IMR-90 (cell line): ENCODE data around the gene IFNE. TPM values are rescaled to one million over a fixed set of nuclear protein-coding genes. Genes with fewer than 3 reads are reported as not detected.
A peak's percentile ranks its signal among the peaks of the same experiment; 100 is the strongest.

Experiments used
- ATAC-seq: fragments of 200-7000 bp; cut with Tn5 transposase; 2 replicates; pipeline ENCODE4 v1.9.1; 2020; ENCODE audit warnings: low read depth, mild to moderate bottlenecking, moderate library complexity
- BruUV-seq: library from RNA; stranded (reverse); fragments of 400-500 nt; replicated peaks from 2 replicates; lab custom pipeline; 2021; lab: Mats Ljungman, UMichigan
- CTCF ChIA-PET: fragments of 300-600 bp; formaldehyde crosslinking; extraction: SDS; loops from one replicate; lab custom pipeline; 2021; ENCODE audit warnings: antibody characterized with exemption; lab: Yijun Ruan, JAX
- POLR2A ChIA-PET: fragments of 300-600 bp; sonication (Branson Sonifier 250); formaldehyde crosslinking; loops from one replicate; lab custom pipeline; 2022; ENCODE audit warnings: antibody characterized with exemption; ENCODE audit not compliant: unreplicated experiment; lab: Charles Lee
- DNase-seq: peaks from one replicate; pipeline ENCODE4 v3.0.0; 2013
- H2AFZ ChIP-seq: replicated peaks from 2 replicates; pipeline ENCODE3; 2013; ENCODE audit warnings: low read length, mild to moderate bottlenecking; ENCODE audit not compliant: poor library complexity
- H2AK5ac ChIP-seq: 2 replicates; pipeline ENCODE4 v1.6.1; 2013; ENCODE audit warnings: low read depth, low read length, inconsistent platforms
- H2AK9ac ChIP-seq: replicated peaks from 2 replicates; pipeline ENCODE3; 2013; ENCODE audit warnings: mild to moderate bottlenecking, low read depth, low read length, moderate library complexity; ENCODE audit not compliant: poor library complexity
- H2BK120ac ChIP-seq: 2 replicates; pipeline ENCODE4 v1.6.1; 2013; ENCODE audit warnings: low read depth, low read length, inconsistent platforms
- H2BK15ac ChIP-seq: 3 replicates; pipeline ENCODE4 v1.6.1; 2013; ENCODE audit warnings: low read depth, low read length, inconsistent platforms
- H2BK20ac ChIP-seq: 2 replicates; pipeline ENCODE4 v1.6.1; 2013; ENCODE audit warnings: low read depth, mild to moderate bottlenecking, inconsistent platforms, low read length, moderate library complexity
- H2BK5ac ChIP-seq: 2 replicates; pipeline ENCODE4 v1.6.1; 2013; ENCODE audit warnings: mild to moderate bottlenecking, low read depth, low read length, inconsistent platforms; ENCODE audit not compliant: poor library complexity, severe bottlenecking
- H3K14ac ChIP-seq: replicated peaks from 2 replicates; pipeline ENCODE4 v1.6.1; 2013; ENCODE audit warnings: low read depth, low read length, inconsistent platforms
- H3K18ac ChIP-seq: 2 replicates; pipeline ENCODE4 v1.6.1; 2013; ENCODE audit warnings: low read depth, low read length, control low read depth
- H3K23ac ChIP-seq: 2 replicates; pipeline ENCODE4 v1.6.1; 2013; ENCODE audit warnings: low read depth, low read length, inconsistent platforms
- H3K27ac ChIP-seq: 2 replicates; pipeline ENCODE4 v1.5.1; 2013; ENCODE audit warnings: mild to moderate bottlenecking, control low read depth, low read length; ENCODE audit not compliant: insufficient read depth
- H3K27me3 ChIP-seq: 2 replicates; pipeline ENCODE4 v1.6.1; 2013; ENCODE audit warnings: low read length; ENCODE audit not compliant: control insufficient read depth, insufficient read depth
- H3K36me3 ChIP-seq: 2 replicates; pipeline ENCODE4 v1.6.1; 2013; ENCODE audit warnings: low read length, mixed read lengths; ENCODE audit not compliant: control insufficient read depth, insufficient read depth
- H3K4ac ChIP-seq: 2 replicates; pipeline ENCODE4 v1.6.1; 2013; ENCODE audit warnings: low read depth, low read length, inconsistent platforms
- H3K4me1 ChIP-seq: 2 replicates; pipeline ENCODE4 v1.6.1; 2013; ENCODE audit warnings: low read length, mixed read lengths; ENCODE audit not compliant: control insufficient read depth, insufficient read depth
- H3K4me2 ChIP-seq: 2 replicates; pipeline ENCODE4 v1.6.1; 2013; ENCODE audit warnings: low read depth, mild to moderate bottlenecking, control low read depth, low read length, moderate library complexity
- H3K4me3 ChIP-seq: 2 replicates; pipeline ENCODE4 v1.5.1; 2013; ENCODE audit warnings: low read depth, mild to moderate bottlenecking, control low read depth, low read length, moderate library complexity; ENCODE audit not compliant: insufficient read depth
- H3K56ac ChIP-seq: 2 replicates; pipeline ENCODE4 v1.6.1; 2013; ENCODE audit warnings: low read length, inconsistent platforms; ENCODE audit not compliant: insufficient read depth; ENCODE audit errors: extremely low read depth
- H3K79me1 ChIP-seq, 2 experiments: 2 replicates each; pipeline ENCODE4 v1.6.1; 2013; ENCODE audit warnings: low read length in 2 of 2, inconsistent platforms in 1 of 2, low read depth in 1 of 2
- H3K9ac ChIP-seq: 2 replicates; pipeline ENCODE4 v1.6.1; 2013; ENCODE audit warnings: low read depth, low read length, control low read depth
- H3K9me1 ChIP-seq: 2 replicates; pipeline ENCODE4 v1.6.1; 2013; ENCODE audit warnings: low read length, inconsistent platforms; ENCODE audit not compliant: insufficient read depth
- H3K9me3 ChIP-seq: 2 replicates; pipeline ENCODE4 v1.6.1; 2013; ENCODE audit warnings: low read length; ENCODE audit not compliant: control insufficient read depth, insufficient read depth
- H4K20me1 ChIP-seq: 2 replicates; pipeline ENCODE4 v1.6.1; 2013; ENCODE audit warnings: low read length, inconsistent platforms; ENCODE audit not compliant: insufficient read depth
- H4K5ac ChIP-seq: 2 replicates; pipeline ENCODE4 v1.6.1; 2013; ENCODE audit warnings: mild to moderate bottlenecking, low read depth, low read length, control low read depth
- H4K8ac ChIP-seq, 2 experiments: 2 replicates each; pipeline ENCODE4 v1.6.1; 2013; ENCODE audit warnings: low read depth in 2 of 2, low read length in 2 of 2, control low read depth in 1 of 2, inconsistent platforms in 1 of 2
- H4K91ac ChIP-seq: 2 replicates; pipeline ENCODE4 v1.6.1; 2013; ENCODE audit warnings: low read depth, low read length, inconsistent platforms; ENCODE audit not compliant: insufficient read depth
- CTCF ChIP-seq: conservative IDR thresholded peaks from 2 replicates; pipeline ENCODE4 v1.5.1; 2012; ENCODE audit warnings: mild to moderate bottlenecking, low read depth, low read length, improper control_type of control experiment
- MAZ ChIP-seq: IDR thresholded peaks from 2 replicates; pipeline ENCODE4 v1.6.1; 2012; ENCODE audit warnings: low read depth, mild to moderate bottlenecking, low read length, improper control_type of control experiment, moderate library complexity, borderline replicate concordance
- MXI1 ChIP-seq: IDR thresholded peaks from 2 replicates; pipeline ENCODE4 v1.6.1; 2012; ENCODE audit warnings: low read depth, mild to moderate bottlenecking, low read length, moderate library complexity, borderline replicate concordance
- POLR2A ChIP-seq: IDR thresholded peaks from 2 replicates; pipeline ENCODE4 v1.6.1; 2012; ENCODE audit warnings: mild to moderate bottlenecking, low read depth, low read length
- RFX5 ChIP-seq: IDR thresholded peaks from 2 replicates; pipeline ENCODE4 v1.8.0; 2012; ENCODE audit warnings: low read depth, mild to moderate bottlenecking, low read length, moderate library complexity
- WGBS, 2 experiments: methylation state at CpG; one replicate each; pipeline versions ENCODE4 v1.1.5 to v1.1.7; 2013; ENCODE audit warnings: missing lambda C conversion rate in 2 of 2; ENCODE audit not compliant: insufficient read length in 1 of 2; ENCODE audit errors: extremely low coverage in 2 of 2; 5-methylcytosine and 5-hydroxymethylcytosine counted together
- dilution Hi-C: fragments of 300-500 bp; cut with HindIII; formaldehyde crosslinking; loops from one replicate; pipeline ENCODE4 v1.14.3; 2018; ENCODE audit warnings: low sequenced_read_pairs; ENCODE audit not compliant: unreplicated experiment
- in situ Hi-C: fragments of 300-500 bp; cut with MboI; formaldehyde crosslinking; loops from 3 replicates; pipeline ENCODE4 v1.14.3; 2019; ENCODE audit warnings: low sequenced_read_pairs, inconsistent platforms, mixed read lengths
- intact Hi-C: fragments of 100-400 bp; cut with micrococcal nuclease; formaldehyde crosslinking; loops from 2 replicates; pipeline ENCODE4 v1.10.0; 2022
- polyA plus RNA-seq, 3 experiments: library from polyadenylated mRNA; depleted of rRNA; stranded (reverse); fragments of >200 nt; gene quantifications; 2 replicates each; pipeline ENCODE4 v1.2.3, GENCODE V29; 2012; ENCODE audit warnings: low replicate concordance in 1 of 3
- total RNA-seq: library from RNA; depleted of rRNA; stranded (reverse); fragments of >200 nt; gene quantifications from 2 replicates; pipeline ENCODE4 v1.2.3, GENCODE V29; 2012

The IFNE gene
- total and polyA plus RNA-seq, 2 of the 4 experiments (the other 2 are of a cell fraction), result 1.4 to 1.8 TPM

- no peak overlapping the region for H2BK120ac ChIP-seq
- no peaks in the 10 kb centered on the region for H3K9me3 ChIP-seq
- no peak for ATAC-seq
- H3K56ac ChIP-seq, result no peak overlapping the region
- no peaks in the 10 kb centered on the region for H4K20me1 ChIP-seq
- H2AK5ac ChIP-seq, result no peak overlapping the region
- H3K79me1 ChIP-seq, result no peaks in the 10 kb centered on the region
- intact Hi-C loops (loop anchor here (2.0 to 5.0 kb wide), 2 partner anchors 127 to 217 kb away; no protein-coding TSS in a partner anchor), dilution Hi-C loops (no loop called here), in situ Hi-C loops (no loop called here)
- H4K8ac ChIP-seq, result no peak overlapping the region
- no peak overlapping the region for H3K27ac ChIP-seq
- no peak overlapping the region for H2AFZ ChIP-seq
- no peaks in the 10 kb centered on the region for H3K9me1 ChIP-seq
- H3K4me2 ChIP-seq, result no peak overlapping the region
- peaks cover 4% of the 10 kb centered on the region; the same call in 1 of the 2 replicates for H3K4me1 ChIP-seq
- H2BK20ac ChIP-seq, result no peak overlapping the region
- no peak overlapping the region for H3K4ac ChIP-seq
- no peaks in the 10 kb centered on the region for H3K27me3 ChIP-seq
- H4K91ac ChIP-seq, result no peak overlapping the region
- no peak overlapping the region for H3K9ac ChIP-seq
- no peak for TF ChIP-seq RFX5
- TF ChIP-seq MXI1, result no peak
- no peak for TF ChIP-seq POLR2A
- no peak for TF ChIP-seq MAZ
- TF ChIP-seq CTCF, result no peak
- WGBS, 2 experiments, result no CpG with 5 or more reads among the region's 2 CpGs
- POLR2A ChIA-PET, result no interaction called here
- H2BK5ac ChIP-seq, result no peak overlapping the region
- no peak overlapping the region for H4K5ac ChIP-seq
- no peaks in the 10 kb centered on the region for H3K36me3 ChIP-seq
- no peak overlapping the region for H2AK9ac ChIP-seq
- CTCF ChIA-PET, result interaction anchor here (0.8 to 1.4 kb wide), 4 partner anchors 12 to 128 kb away, joined by 3 to 5 read pairs (median 4); no protein-coding TSS in a partner anchor
- no peak overlapping the region for H2BK15ac ChIP-seq
- no peak overlapping the region for H3K14ac ChIP-seq
- H3K4me3 ChIP-seq, result no peak overlapping the region
- peak; percentile 51 for DNase-seq
- no TSS peak for BruUV-seq
- H3K23ac ChIP-seq, result no peak overlapping the region
- peak overlapping the region; percentile 56; the same call in 1 of the 2 replicates for H3K18ac ChIP-seq
Observed at GRCh38 chr9:21454149-21454548, 28.0 kb downstream of the IFNE start.
